Endothelial cell of umbilical vein (primary cell): ENCODE measurements around the gene CMPK2.

ENCODE experiments used
- EZH2 ChIP-seq: IDR thresholded peaks from 2 replicates; pipeline ENCODE4 v1.6.1; 2012; ENCODE audit warnings: borderline replicate concordance, low read depth, mild to moderate bottlenecking, moderate library complexity, low read length, inconsistent platforms; ENCODE audit not compliant: severe bottlenecking
- FOS ChIP-seq: IDR thresholded peaks from 2 replicates; pipeline ENCODE4 v1.6.1; 2011; ENCODE audit warnings: mild to moderate bottlenecking, low read length, moderate library complexity, borderline replicate concordance; ENCODE audit not compliant: insufficient read depth
- GATA2 ChIP-seq: IDR thresholded peaks from 2 replicates; pipeline ENCODE4 v1.7.0; 2011; ENCODE audit warnings: low read depth, mild to moderate bottlenecking, moderate library complexity, mixed read lengths, low read length; ENCODE audit not compliant: insufficient read length, insufficient read depth
- JUN ChIP-seq: IDR thresholded peaks from 2 replicates; pipeline ENCODE4 v1.6.1; 2011; ENCODE audit warnings: borderline replicate concordance, low read depth; ENCODE audit not compliant: insufficient read length, insufficient read depth
- MYC ChIP-seq: IDR thresholded peaks from one replicate; pipeline ENCODE4 v1.6.1; 2011; ENCODE audit warnings: mild to moderate bottlenecking, low read depth, low read length
- POLR2A ChIP-seq: IDR thresholded peaks from 2 replicates; pipeline ENCODE4 v1.6.1; 2012; ENCODE audit warnings: low read depth, mild to moderate bottlenecking, control low read depth, low read length
- POLR2AphosphoS5 ChIP-seq: IDR thresholded peaks from 2 replicates; pipeline ENCODE4 v1.6.1; 2012; ENCODE audit warnings: low read depth, mild to moderate bottlenecking, control low read depth, low read length, moderate library complexity; ENCODE audit not compliant: insufficient read depth
- TF ChIP-seq, protein P1 (sequence below), 2 donors: IDR thresholded peaks; 1 replicate in 1 of 2; 2 replicates in 1 of 2; pipeline ENCODE4 v1.5.1; 2011; ENCODE audit warnings: low read length in 2 of 2, mild to moderate bottlenecking in 2 of 2, moderate library complexity in 2 of 2, control low read depth in 1 of 2, inconsistent platforms in 1 of 2, low read depth in 1 of 2; ENCODE audit not compliant: insufficient read depth in 1 of 2; ENCODE audit errors: extremely low read depth in 1 of 2
- TF ChIP-seq, protein P2 (sequence below): IDR thresholded peaks from 2 replicates; pipeline ENCODE4 v1.6.1; 2011; ENCODE audit not compliant: insufficient read depth, insufficient read length

GRCh38 chr2:6845903-6846302 is 19.8 kb downstream of the CMPK2 start:
- TF ChIP-seq, protein P1, sequence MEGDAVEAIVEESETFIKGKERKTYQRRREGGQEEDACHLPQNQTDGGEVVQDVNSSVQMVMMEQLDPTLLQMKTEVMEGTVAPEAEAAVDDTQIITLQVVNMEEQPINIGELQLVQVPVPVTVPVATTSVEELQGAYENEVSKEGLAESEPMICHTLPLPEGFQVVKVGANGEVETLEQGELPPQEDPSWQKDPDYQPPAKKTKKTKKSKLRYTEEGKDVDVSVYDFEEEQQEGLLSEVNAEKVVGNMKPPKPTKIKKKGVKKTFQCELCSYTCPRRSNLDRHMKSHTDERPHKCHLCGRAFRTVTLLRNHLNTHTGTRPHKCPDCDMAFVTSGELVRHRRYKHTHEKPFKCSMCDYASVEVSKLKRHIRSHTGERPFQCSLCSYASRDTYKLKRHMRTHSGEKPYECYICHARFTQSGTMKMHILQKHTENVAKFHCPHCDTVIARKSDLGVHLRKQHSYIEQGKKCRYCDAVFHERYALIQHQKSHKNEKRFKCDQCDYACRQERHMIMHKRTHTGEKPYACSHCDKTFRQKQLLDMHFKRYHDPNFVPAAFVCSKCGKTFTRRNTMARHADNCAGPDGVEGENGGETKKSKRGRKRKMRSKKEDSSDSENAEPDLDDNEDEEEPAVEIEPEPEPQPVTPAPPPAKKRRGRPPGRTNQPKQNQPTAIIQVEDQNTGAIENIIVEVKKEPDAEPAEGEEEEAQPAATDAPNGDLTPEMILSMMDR (IDR thresholded peaks at IDR 0.05; ENCODE audit: extremely low read depth in 1 of 2, insufficient read depth in 1 of 2, low read depth in 1 of 2, low read length in 2 of 2), result no peak
- TF ChIP-seq POLR2A (no peak), POLR2AphosphoS5 (no peak), EZH2 (no peak), FOS (no peak), GATA2 (no peak), MYC (no peak), JUN (no peak)
- TF ChIP-seq, protein P2, sequence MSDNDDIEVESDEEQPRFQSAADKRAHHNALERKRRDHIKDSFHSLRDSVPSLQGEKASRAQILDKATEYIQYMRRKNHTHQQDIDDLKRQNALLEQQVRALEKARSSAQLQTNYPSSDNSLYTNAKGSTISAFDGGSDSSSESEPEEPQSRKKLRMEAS, result no peak
